Neural progenitor cell (in vitro differentiated cells): ENCODE results near the gene UPK3BL1. TPM values are rescaled to one million over a fixed set of nuclear protein-coding genes. Genes with fewer than 3 reads are reported as not detected.
"Not testable (repeated sequence)": the region's sequence is repeated elsewhere in the genome, so short reads cannot be mapped to it uniquely, and the experiment has no call there.

Experiments used
- DNase-seq: peaks from one replicate; pipeline ENCODE4 v3.0.0-alpha.2; 2016; ENCODE audit warnings: low spot score
- H2AFZ ChIP-seq: fragments of 200-600 bp; sonication (generic); replicated peaks from 2 replicates; pipeline ENCODE4 v1.6.1; 2016; ENCODE audit warnings: antibody characterized with exemption
- H3F3A ChIP-seq: fragments of 200-600 bp; sonication (generic); 2 replicates; pipeline ENCODE4 v1.6.1; 2016; ENCODE audit warnings: antibody characterized with exemption, low read depth
- H3K27ac ChIP-seq: fragments of 200-600 bp; sonication (generic); 2 replicates; pipeline ENCODE4 v1.5.1; 2016; ENCODE audit warnings: mild to moderate bottlenecking
- H3K27me3 ChIP-seq: fragments of 200-600 bp; sonication (generic); 2 replicates; pipeline ENCODE4 v1.6.1; 2016; ENCODE audit warnings: mild to moderate bottlenecking, moderate library complexity
- H3K36me3 ChIP-seq: fragments of 200-600 bp; sonication (generic); 2 replicates; pipeline ENCODE4 v1.5.1; 2016
- H3K4me1 ChIP-seq: fragments of 200-600 bp; sonication (generic); 2 replicates; pipeline ENCODE4 v1.6.1; 2016; ENCODE audit warnings: mixed run types
- H3K4me2 ChIP-seq: fragments of 200-600 bp; sonication (generic); 2 replicates; pipeline ENCODE4 v1.6.1; 2016
- H3K4me3 ChIP-seq: fragments of 200-600 bp; sonication (generic); 2 replicates; pipeline ENCODE4 v1.5.1; 2016
- H3K79me2 ChIP-seq: fragments of 200-600 bp; sonication (generic); 2 replicates; pipeline ENCODE4 v1.6.1; 2016; ENCODE audit warnings: low read depth
- H3K9ac ChIP-seq: fragments of 200-600 bp; sonication (generic); 2 replicates; pipeline ENCODE4 v1.6.1; 2016
- H3K9me3 ChIP-seq: fragments of 200-600 bp; sonication (generic); 2 replicates; pipeline ENCODE4 v1.5.1; 2016; ENCODE audit warnings: low read depth
- H4K20me1 ChIP-seq: fragments of 200-600 bp; sonication (generic); 2 replicates; pipeline ENCODE4 v1.6.1; 2016; ENCODE audit warnings: low read depth
- H3K27ac Mint-ChIP-seq: 3 replicates; pipeline ENCODE4 v1.8.0; 2021; ENCODE audit warnings: mixed read lengths
- H3K27me3 Mint-ChIP-seq: 2 replicates; pipeline ENCODE4 v1.8.0; 2022; ENCODE audit warnings: low read depth, mild to moderate bottlenecking, inconsistent platforms, moderate library complexity, mixed read lengths; ENCODE audit not compliant: insufficient read depth
- H3K36me3 Mint-ChIP-seq: 3 replicates; pipeline ENCODE4 v1.8.0; 2021; ENCODE audit warnings: mixed read lengths
- H3K4me1 Mint-ChIP-seq: 3 replicates; pipeline ENCODE4 v1.8.0; 2021; ENCODE audit warnings: mixed read lengths
- H3K4me3 Mint-ChIP-seq: 3 replicates; pipeline ENCODE4 v1.8.0; 2021; ENCODE audit warnings: mild to moderate bottlenecking, moderate library complexity, mixed read lengths
- H3K9me3 Mint-ChIP-seq: 3 replicates; pipeline ENCODE4 v1.8.0; 2020; ENCODE audit warnings: mixed read lengths
- small RNA-seq: library from RNA; depleted of rRNA; stranded (forward); fragments of <200 nt; gene quantifications from one replicate; pipeline ENCODE3, GENCODE V24; 2015
- total RNA-seq: library from RNA; depleted of rRNA; stranded (reverse); fragments of >200 nt; gene quantifications from 2 replicates; pipeline ENCODE4 v1.2.3, GENCODE V29; 2015; ENCODE audit warnings: low replicate concordance

The UPK3BL1 gene
- total RNA-seq, 1 donor from 2014 or later: 12.7 TPM

- H3K27me3 ChIP-seq, H3K36me3 ChIP-seq, H3K4me1 ChIP-seq, H3K9ac ChIP-seq, H3K36me3 Mint-ChIP-seq, H3K9me3 Mint-ChIP-seq, H3K9me3 ChIP-seq, H3K27ac ChIP-seq, H3K4me3 ChIP-seq, H3K4me3 Mint-ChIP-seq, H2AFZ ChIP-seq, H3K27ac Mint-ChIP-seq, H4K20me1 ChIP-seq, H3K4me2 ChIP-seq, H3K4me1 Mint-ChIP-seq, H3K27me3 Mint-ChIP-seq, H3K79me2 ChIP-seq, DNase-seq, H3F3A ChIP-seq: not testable (repeated sequence)
Observed at GRCh38 chr7:102589857-102590256, 52.7 kb downstream of the UPK3BL1 start.

Small RNA genes within 50 kb of the gene (small RNA-seq; reads per million reads assigned to genes)
- gene AC105052.3 (not detected), gene UPK3BL1 (not detected)

Other genes with a start within 250 kb of the UPK3BL1 start
- 29.1 and 44.5 TPM in 2 replicates for gene PRKRIP1, start 246.4 kb downstream of the UPK3BL1 start, total RNA-seq
- 15.7 and 21.9 TPM in 2 replicates for gene ORAI2, start 209.2 kb downstream of the UPK3BL1 start, total RNA-seq
- gene ALKBH4, start 177.9 kb downstream of the UPK3BL1 start, total RNA-seq: 6.5 and 50.7 TPM in 2 replicates
- 16.9 and 31.8 TPM in 2 replicates for gene LRWD1, start 177.8 kb downstream of the UPK3BL1 start, total RNA-seq
- 11.4 and 26.2 TPM in 2 replicates for gene POLR2J, start 163.9 kb downstream of the UPK3BL1 start, total RNA-seq
- gene RASA4B, start 125.0 kb downstream of the UPK3BL1 start, total RNA-seq: 0.99 and 3.9 TPM in 2 replicates
- 0.21 and 0.77 TPM in 2 replicates for gene UPK3BL2, start 99.1 kb downstream of the UPK3BL1 start, total RNA-seq
- not detected in 2 replicates for gene SPDYE2, start 91.6 kb downstream of the UPK3BL1 start, total RNA-seq
- gene POLR2J3, start 70.2 kb downstream of the UPK3BL1 start, total RNA-seq: 14.1 and 21.2 TPM in 2 replicates
- 6.1 and 22.8 TPM in 2 replicates for gene RASA4, start 26.0 kb downstream of the UPK3BL1 start, total RNA-seq
- gene SPDYE2B, start 7.5 kb upstream of the UPK3BL1 start, total RNA-seq: not detected in 2 replicates
- gene POLR2J2, start 28.9 kb upstream of the UPK3BL1 start, total RNA-seq: 1.7 and 2.6 TPM in 2 replicates
- gene FAM185A, start 106.2 kb upstream of the UPK3BL1 start, total RNA-seq: 16.6 and 19.9 TPM in 2 replicates